Activated T-helper 1 cell treated with Interleukin-2 at 50 U/mL for 16 hours (primary cell): ENCODE data around the gene FKBP2.

Experiments used
- DNase-seq: peaks from one replicate; pipeline ENCODE4 v3.0.0-alpha.2; 2020; ENCODE audit warnings: low read depth

The FKBP2 gene

GRCh38 chr11:64219354-64219684, 21.6 kb upstream of the FKBP2 start:
- no peak for DNase-seq

- no peak for DNase-seq
Observed at GRCh38 chr11:64219755-64220154, 21.1 kb upstream of the FKBP2 start.

- DNase-seq: no peak
Observed at GRCh38 chr11:64220271-64220670, 20.6 kb upstream of the FKBP2 start.

GRCh38 chr11:64220798-64221197, 20.1 kb upstream of the FKBP2 start:
- DNase-seq: no peak

GRCh38 chr11:64222651-64223000, 18.3 kb upstream of the FKBP2 start:
- no peak for DNase-seq

- no peak for DNase-seq
Observed at GRCh38 chr11:64223001-64223651, 17.8 kb upstream of the FKBP2 start.

- no peak for DNase-seq
Observed at GRCh38 chr11:64224151-64224890, 16.6 kb upstream of the FKBP2 start.

GRCh38 chr11:64224891-64225607, 15.8 kb upstream of the FKBP2 start:
- no peak for DNase-seq

GRCh38 chr11:64225608-64226506, 15.0 kb upstream of the FKBP2 start, which contains the start of the genes NUDT22 and TRPT1:
TSS of gene NUDT22 (plus strand) at chr11:64226274. CDS start at chr11:64226653, 379 bp downstream.
TSS of gene TRPT1 (minus strand) at chr11:64226186. CDS start at chr11:64225860, 326 bp downstream.
- DNase-seq: peak; percentile 89

- DNase-seq: no peak
Observed at GRCh38 chr11:64226507-64227051, 14.3 kb upstream of the FKBP2 start.

- no peak for DNase-seq
Observed at GRCh38 chr11:64227405-64227956, 13.4 kb upstream of the FKBP2 start.

- DNase-seq: no peak
Observed at GRCh38 chr11:64229090-64229743, 11.7 kb upstream of the FKBP2 start.

- no peak for DNase-seq
Observed at GRCh38 chr11:64229744-64230170, 11.1 kb upstream of the FKBP2 start.

GRCh38 chr11:64230171-64230984, 10.5 kb upstream of the FKBP2 start, which contains the start of gene DNAJC4:
TSS of gene DNAJC4 (plus strand) at chr11:64230548. CDS start at chr11:64230855, 307 bp downstream.
- peak; percentile 78 for DNase-seq

GRCh38 chr11:64230985-64231365, 9.9 kb upstream of the FKBP2 start:
- DNase-seq: no peak

GRCh38 chr11:64231546-64231945, 9.3 kb upstream of the FKBP2 start:
- no peak for DNase-seq

- DNase-seq: no peak
Observed at GRCh38 chr11:64232182-64232966, 8.5 kb upstream of the FKBP2 start.

- DNase-seq: no peak
Observed at GRCh38 chr11:64232967-64233315, 8.0 kb upstream of the FKBP2 start.

- DNase-seq: peak; percentile 70
Observed at GRCh38 chr11:64233913-64234586, 6.8 kb upstream of the FKBP2 start, which contains the start of gene VEGFB. TSS of gene VEGFB (plus strand) at chr11:64234584. CDS start at chr11:64234834, 250 bp downstream.
